Mucosa of descending colon (tissue), 3 donors: ENCODE data around the gene GUCA2A. TPM values are rescaled to one million over a fixed set of nuclear protein-coding genes. Genes with fewer than 3 reads are reported as not detected.
"Not testable (repeated sequence)": the region's sequence is repeated elsewhere in the genome, so short reads cannot be mapped to it uniquely, and the experiment has no call there.

Experiments used
- ATAC-seq: fragments of 200-7000 bp; cut with Tn5 transposase; one replicate; pipeline ENCODE4 v1.9.1; 2020; ENCODE audit warnings: mild to moderate bottlenecking, moderate library complexity
- DNase-seq, 3 donors: peaks; one replicate each; pipeline ENCODE4 v3.0.0-alpha.2; 2020
- H3K36me3 ChIP-seq: fragments of 200-600 bp; one replicate; pipeline ENCODE4 v1.8.0; 2021; ENCODE audit warnings: low read depth, mild to moderate bottlenecking
- H3K4me1 ChIP-seq: fragments of 200-600 bp; one replicate; pipeline ENCODE4 v1.8.0; 2021; ENCODE audit warnings: low read depth, mild to moderate bottlenecking
- H3K4me3 ChIP-seq: fragments of 200-600 bp; one replicate; pipeline ENCODE4 v1.8.0; 2021; ENCODE audit warnings: mild to moderate bottlenecking
- H3K9me3 ChIP-seq: fragments of 200-600 bp; one replicate; pipeline ENCODE4 v1.8.0; 2021; ENCODE audit warnings: mild to moderate bottlenecking
- intact Hi-C, 2 donors: fragments of 100-400 bp; cut with DNase I in 1 of 2; cut with micrococcal nuclease in 1 of 2; formaldehyde crosslinking; loops; one replicate each; pipeline versions ENCODE4 v1.11.0 to v1.11.1; 2022; cut with DNase I, micrococcal nuclease
- long read RNA-seq, 2 donors: library from polyadenylated mRNA; unstranded; transcript quantifications; one replicate each; pipeline ENCODE4 v2.0.0, GENCODE V29; 2019 to 2021
- total RNA-seq, 3 donors: library from RNA; stranded (reverse); fragmentation: NEBNext Ultra II Directional in 2 of 3; extraction: Animal tissue kit (Norgen Biotek cat#: 25700) in 2 of 3; gene quantifications; one replicate each; pipeline versions ENCODE4 v1.2.1 to v1.2.4, GENCODE V29; 2021 to 2023
- TF ChIP-seq, protein P1 (sequence below): fragments of 200-600 bp; IDR thresholded peaks from one replicate; pipeline ENCODE4 v1.8.0; 2022; ENCODE audit warnings: antibody characterized with exemption, mild to moderate bottlenecking
- donor health status: DM: no; HTN: no; CAD: no; lungs with moderate emphysema.
- donor health status: DM: no; HTN: no; CAD: no.
- donor health status: DM: no; HTN: yes; CAD: no.

Gene GUCA2A, protein sequence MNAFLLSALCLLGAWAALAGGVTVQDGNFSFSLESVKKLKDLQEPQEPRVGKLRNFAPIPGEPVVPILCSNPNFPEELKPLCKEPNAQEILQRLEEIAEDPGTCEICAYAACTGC
- total RNA-seq: 1,000 to 10,000 TPM in 2 of 3 donors, 100 to 1,000 TPM in 1; 920 to 2,800 (median 1,254) TPM
- long read RNA-seq, donor 1, transcript GUCA2A-201 (3 exons, 569 nt): major isoform, 344 of 369 reads
- long read RNA-seq, donor 1, partial matches to known transcripts: 5 of 369 reads
- long read RNA-seq, donor 1, other reads (novel, unspliced or antisense): 20 of 369 reads
- long read RNA-seq, donor 2, transcript GUCA2A-201 (3 exons, 569 nt): major isoform, 1,226 of 1,303 reads
- long read RNA-seq, donor 2, partial matches to known transcripts: 7 of 1,303 reads
- long read RNA-seq, donor 2, other reads (novel, unspliced or antisense): 70 of 1,303 reads

DNA sequence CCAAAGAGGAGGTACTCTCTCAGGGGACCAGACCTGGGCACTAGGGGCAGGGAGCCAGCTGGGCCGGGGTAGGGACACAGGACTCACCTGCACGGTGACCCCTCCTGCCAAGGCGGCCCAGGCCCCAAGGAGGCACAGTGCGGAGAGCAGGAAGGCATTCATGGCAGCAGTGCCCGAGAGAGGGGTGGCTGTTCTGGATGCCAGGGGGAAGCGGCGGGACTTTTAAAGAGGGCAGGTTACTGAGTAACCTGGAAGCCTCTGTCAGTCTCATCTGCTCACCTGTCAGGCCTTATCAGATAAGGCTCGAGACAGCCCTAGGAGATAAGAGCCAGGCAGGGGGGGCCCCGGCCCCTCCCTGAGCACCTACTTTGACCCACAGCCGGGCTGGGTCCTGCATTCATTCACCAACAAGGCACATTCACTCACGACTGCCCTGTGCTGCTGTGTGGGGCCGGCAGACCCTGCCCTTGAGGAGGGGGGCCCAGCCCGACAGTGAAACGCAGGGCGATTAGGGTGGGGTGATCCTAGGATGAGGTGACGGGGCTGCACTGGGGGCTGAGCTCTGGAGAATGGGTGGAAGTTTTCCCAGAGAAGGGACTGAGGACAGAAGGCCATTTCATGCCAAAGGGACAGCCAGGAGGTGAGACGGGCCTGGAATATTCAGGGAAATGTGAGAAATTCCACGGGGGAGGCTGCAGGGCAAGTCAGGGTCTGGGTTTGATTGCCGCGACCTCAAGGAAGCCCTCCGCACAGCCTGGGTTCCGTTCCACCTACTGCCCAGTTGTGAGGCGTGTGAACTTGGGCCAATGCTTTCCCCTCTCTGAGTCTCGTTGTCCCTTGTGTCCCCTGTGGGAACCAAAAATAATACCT, at the start of gene GUCA2A:
GUCA2A (minus strand) TSS at position 195 of the 870 bp plus-strand sequence; CDS start at position 162, 33 bp downstream.
- H3K4me1 ChIP-seq: peaks cover 32% of the 10 kb centered on the region
- DNase-seq: peak; percentile 79 to 82 (median 80)
- TF ChIP-seq, protein P1, sequence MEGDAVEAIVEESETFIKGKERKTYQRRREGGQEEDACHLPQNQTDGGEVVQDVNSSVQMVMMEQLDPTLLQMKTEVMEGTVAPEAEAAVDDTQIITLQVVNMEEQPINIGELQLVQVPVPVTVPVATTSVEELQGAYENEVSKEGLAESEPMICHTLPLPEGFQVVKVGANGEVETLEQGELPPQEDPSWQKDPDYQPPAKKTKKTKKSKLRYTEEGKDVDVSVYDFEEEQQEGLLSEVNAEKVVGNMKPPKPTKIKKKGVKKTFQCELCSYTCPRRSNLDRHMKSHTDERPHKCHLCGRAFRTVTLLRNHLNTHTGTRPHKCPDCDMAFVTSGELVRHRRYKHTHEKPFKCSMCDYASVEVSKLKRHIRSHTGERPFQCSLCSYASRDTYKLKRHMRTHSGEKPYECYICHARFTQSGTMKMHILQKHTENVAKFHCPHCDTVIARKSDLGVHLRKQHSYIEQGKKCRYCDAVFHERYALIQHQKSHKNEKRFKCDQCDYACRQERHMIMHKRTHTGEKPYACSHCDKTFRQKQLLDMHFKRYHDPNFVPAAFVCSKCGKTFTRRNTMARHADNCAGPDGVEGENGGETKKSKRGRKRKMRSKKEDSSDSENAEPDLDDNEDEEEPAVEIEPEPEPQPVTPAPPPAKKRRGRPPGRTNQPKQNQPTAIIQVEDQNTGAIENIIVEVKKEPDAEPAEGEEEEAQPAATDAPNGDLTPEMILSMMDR: no peak
- H3K36me3 ChIP-seq: no peaks in the 10 kb centered on the region
- H3K4me3 ChIP-seq: no peak within 1 kb of the TSS
- intact Hi-C loops: no loop called here
- peak; percentile 68 for ATAC-seq
- H3K9me3 ChIP-seq: peaks cover 5% of the 10 kb centered on the region

DNA sequence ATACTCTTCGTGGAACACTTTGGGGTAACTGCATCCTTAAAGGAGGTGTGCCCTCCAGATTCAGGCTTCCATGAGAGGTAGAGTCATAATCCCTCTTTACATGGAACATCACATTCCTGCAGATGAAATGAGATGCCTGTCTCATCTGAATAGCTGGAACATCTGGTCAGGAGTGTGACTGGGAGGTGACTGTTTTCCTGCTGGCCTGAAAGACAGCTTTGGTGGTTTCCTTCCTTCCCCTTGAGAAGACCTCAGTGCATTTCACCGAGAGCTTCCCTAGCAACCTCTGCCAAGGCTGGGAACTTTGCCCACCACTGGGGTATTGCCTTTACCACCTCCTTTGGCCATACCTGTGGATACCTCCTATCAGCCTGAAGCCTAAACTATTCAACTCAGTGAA, 46.7 kb upstream of the GUCA2A start:
- DNase-seq (no peak), ATAC-seq (no peak)

DNA sequence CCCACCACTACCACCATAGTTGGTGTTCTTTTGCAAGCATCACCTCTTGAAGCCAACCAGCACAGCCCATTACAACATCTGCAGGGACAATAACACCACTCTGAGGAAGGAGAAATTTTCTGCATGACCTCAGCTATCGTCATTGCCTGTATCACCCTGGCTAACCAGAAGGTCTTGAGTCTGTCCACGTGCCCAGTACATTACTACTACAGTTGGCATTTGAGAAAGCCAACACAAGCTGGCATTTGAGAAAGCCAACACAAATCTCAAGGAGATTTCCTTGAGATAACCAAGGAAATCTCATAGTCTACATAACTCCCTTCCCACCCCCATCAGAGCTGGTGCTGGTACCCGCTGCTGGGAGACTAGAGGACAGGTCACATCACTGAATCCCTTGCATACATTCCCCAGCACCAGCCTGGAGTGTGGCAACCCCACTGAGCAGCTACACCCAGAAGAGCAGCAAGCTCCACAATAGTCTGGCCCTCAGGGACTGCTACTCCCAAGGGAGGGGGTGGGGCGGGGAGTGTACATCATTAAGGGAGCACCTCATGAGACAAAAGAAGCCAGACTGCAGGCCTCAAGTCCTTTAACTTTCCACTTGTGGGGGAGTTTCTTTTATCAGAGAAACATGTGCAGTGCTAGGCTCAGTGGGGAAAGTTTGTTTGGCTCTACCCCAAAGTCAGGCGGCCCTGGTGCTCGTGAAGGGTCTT, 46.0 kb upstream of the GUCA2A start:
- no peak for DNase-seq
- Histone ChIP-seq H3K9me3 (no peaks in the 10 kb centered on the region), H3K4me3 (no peak overlapping the region), H3K4me1 (peaks cover 21% of the 10 kb centered on the region), H3K36me3 (no peaks in the 10 kb centered on the region)
- ATAC-seq: no peak
- TF ChIP-seq, protein P1: no peak
- intact Hi-C loops: no loop called here

More for the DNA sequence above, 46.7 kb upstream of the GUCA2A start:
- Histone ChIP-seq H3K9me3 (no peaks in the 10 kb centered on the region), H3K36me3 (no peaks in the 10 kb centered on the region), H3K4me3 (no peak overlapping the region), H3K4me1 (peaks cover 21% of the 10 kb centered on the region)
- TF ChIP-seq, protein P1: no peak
- intact Hi-C loops: no loop called here

DNA sequence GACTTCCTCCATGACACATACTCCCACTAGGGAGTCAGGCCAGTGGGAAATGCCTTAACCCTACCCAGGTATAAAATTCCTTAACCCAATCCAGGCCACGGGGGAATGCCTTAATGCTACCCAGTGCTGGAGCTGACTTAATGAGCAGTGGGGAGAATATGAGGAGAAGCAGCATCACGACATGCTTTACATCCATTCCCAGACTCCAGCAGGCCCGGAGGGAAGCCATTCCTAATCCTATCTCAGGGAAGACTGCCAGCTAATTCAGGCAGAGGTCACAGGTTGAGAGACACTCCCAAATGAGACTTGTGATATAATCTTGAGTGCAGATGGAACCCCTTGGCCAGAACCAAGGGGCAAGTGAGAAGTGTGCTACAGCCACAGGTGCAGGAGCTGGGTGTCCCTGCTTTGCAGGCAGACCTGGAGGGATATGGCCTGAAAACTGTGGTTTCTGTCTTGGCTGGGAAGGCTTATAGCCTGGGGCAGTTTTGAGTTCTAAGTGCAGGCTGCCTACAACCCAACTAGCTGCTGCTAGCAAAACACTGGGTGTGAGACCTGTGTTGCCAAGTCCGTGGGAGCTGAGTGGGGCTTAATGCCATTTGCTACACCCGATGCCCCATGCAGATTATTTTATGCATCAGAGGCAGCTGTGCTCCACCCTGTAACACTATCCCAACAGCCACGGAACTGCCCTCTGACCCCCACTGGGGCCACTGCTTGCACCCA, 45.1 kb upstream of the GUCA2A start:
- Histone ChIP-seq H3K4me3 (no peak overlapping the region), H3K36me3 (no peaks in the 10 kb centered on the region), H3K9me3 (no peaks in the 10 kb centered on the region), H3K4me1 (peaks cover 21% of the 10 kb centered on the region)
- ATAC-seq: no peak
- DNase-seq: no peak
- intact Hi-C loops: no loop called here
- TF ChIP-seq, protein P1: no peak

DNA sequence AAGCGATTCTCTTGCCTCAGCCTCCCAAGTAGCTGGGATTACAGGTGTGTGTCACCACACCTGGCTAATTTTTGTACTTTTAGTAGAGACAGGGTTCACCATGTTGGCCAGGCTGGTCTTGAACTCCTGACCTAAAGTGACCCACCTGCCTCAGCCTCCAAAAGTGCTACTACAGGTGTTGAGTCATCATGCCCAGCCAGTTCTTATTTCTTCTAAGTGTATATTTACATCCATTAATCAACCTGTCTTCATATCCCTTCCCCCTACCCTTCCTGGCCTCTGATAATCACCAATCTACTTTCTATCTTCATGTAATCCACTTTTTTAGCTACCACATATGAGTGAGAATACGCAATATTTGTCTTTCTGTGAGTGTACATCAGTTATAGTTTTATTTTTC, 42.4 kb upstream of the GUCA2A start:
- not testable (repeated sequence) for H3K9me3 ChIP-seq

More for the DNA sequence above, 42.4 kb upstream of the GUCA2A start:
- intact Hi-C loops, H3K4me3 ChIP-seq, ATAC-seq, H3K36me3 ChIP-seq, DNase-seq: not testable (repeated sequence)
- peaks cover 15% of the 10 kb centered on the region for H3K4me1 ChIP-seq
